ENCODE results near the gene NEDD4L. TPM values are rescaled to one million over a fixed set of nuclear protein-coding genes. Genes with fewer than 3 reads are reported as not detected.

Gene NEDD4L
- total RNA-seq, 1 experiment from 2014 or later: 42.9 TPM

DNA sequence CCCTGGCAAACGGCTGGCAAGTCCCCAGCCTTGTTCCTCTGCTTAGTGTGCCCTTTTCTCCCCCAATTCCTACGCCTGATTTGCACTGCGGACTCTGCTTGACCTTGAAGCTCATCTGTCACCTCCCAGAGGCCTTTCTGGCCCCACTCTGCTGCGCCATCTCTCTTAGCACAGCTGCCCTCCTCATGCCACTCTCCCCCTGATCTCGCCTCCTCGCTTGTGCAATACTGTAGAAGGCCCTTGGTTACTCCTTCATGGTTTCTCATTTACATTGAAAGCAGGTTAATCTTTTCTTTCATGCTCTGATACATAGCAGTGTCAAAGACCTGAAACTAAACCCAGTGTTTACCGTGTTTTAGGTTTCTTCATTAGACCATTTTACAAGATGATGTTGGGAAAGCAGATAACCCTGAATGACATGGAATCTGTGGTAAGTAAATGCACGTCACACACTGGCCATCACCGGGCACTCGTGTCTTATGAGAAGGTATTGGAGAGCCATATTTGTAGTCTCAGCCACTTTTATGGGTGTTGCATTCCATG is 326.1 kb downstream of the NEDD4L start:
- BruUV-seq (replicated peaks): no TSS peak
- DNase-seq (ENCODE audit: low read depth, low spot score): no peak
- H3K9me3 ChIP-seq (ENCODE audit: control insufficient read depth, insufficient read depth, low read depth, low read length): no peaks in the 10 kb centered on the region
- intact Hi-C loops (cut with micrococcal nuclease; ENCODE audit: unreplicated experiment) (no loop called here), in situ Hi-C loops (cut with HindIII; ENCODE audit: low pct_unique_long_range_greater_than_20kb, low sequenced_read_pairs) (no loop called here)
- H3K27ac ChIP-seq (ENCODE audit: low read length): no peak overlapping the region
- H3K27me3 ChIP-seq (ENCODE audit: control insufficient read depth, insufficient read depth, low read length): no peaks in the 10 kb centered on the region
- no peak for TF ChIP-seq TCF7L2 (IDR thresholded peaks at IDR 0.05; ENCODE audit: low read depth, low read length)
- no peak for TF ChIP-seq POLR2AphosphoS5 (IDR thresholded peaks at IDR 0.05; ENCODE audit: low read depth, low read length)
- TF ChIP-seq REST (IDR thresholded peaks at IDR 0.05; ENCODE audit: insufficient read depth in 1 of 2, low read depth in 2 of 2, low read length in 1 of 2): no peak
- TF ChIP-seq SIN3A (IDR thresholded peaks at IDR 0.05; ENCODE audit: borderline replicate concordance, insufficient read depth, low read depth, low read length): no peak
- TF ChIP-seq, protein P1, sequence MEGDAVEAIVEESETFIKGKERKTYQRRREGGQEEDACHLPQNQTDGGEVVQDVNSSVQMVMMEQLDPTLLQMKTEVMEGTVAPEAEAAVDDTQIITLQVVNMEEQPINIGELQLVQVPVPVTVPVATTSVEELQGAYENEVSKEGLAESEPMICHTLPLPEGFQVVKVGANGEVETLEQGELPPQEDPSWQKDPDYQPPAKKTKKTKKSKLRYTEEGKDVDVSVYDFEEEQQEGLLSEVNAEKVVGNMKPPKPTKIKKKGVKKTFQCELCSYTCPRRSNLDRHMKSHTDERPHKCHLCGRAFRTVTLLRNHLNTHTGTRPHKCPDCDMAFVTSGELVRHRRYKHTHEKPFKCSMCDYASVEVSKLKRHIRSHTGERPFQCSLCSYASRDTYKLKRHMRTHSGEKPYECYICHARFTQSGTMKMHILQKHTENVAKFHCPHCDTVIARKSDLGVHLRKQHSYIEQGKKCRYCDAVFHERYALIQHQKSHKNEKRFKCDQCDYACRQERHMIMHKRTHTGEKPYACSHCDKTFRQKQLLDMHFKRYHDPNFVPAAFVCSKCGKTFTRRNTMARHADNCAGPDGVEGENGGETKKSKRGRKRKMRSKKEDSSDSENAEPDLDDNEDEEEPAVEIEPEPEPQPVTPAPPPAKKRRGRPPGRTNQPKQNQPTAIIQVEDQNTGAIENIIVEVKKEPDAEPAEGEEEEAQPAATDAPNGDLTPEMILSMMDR (IDR thresholded peaks at IDR 0.05): no peak
- CTCF ChIA-PET: no interaction called here
- no peak for ATAC-seq
- no peak overlapping the region for H3K4me3 ChIP-seq (ENCODE audit: low read depth in 2 of 2, low read length in 2 of 2)
- peaks cover 4% of the 10 kb centered on the region; the same call in 1 of the 2 replicates for H3K36me3 ChIP-seq (ENCODE audit: control insufficient read depth, insufficient read depth, low read length)
- no peaks in the 10 kb centered on the region for H3K4me1 ChIP-seq (ENCODE audit: control insufficient read depth, insufficient read depth, low read length)
- POLR2A ChIA-PET: no interaction called here

- ChIA-PET POLR2A (no interaction called here), CTCF (interaction anchor here (0.7 kb wide), 1 partner anchor 162 kb away, joined by 5 read pairs; no protein-coding TSS in a partner anchor)
- TF ChIP-seq, protein P1 (IDR thresholded peaks at IDR 0.05): no peak
- no peak for TF ChIP-seq TCF7L2 (IDR thresholded peaks at IDR 0.05; ENCODE audit: low read depth, low read length)
- no peak for TF ChIP-seq POLR2AphosphoS5 (IDR thresholded peaks at IDR 0.05; ENCODE audit: low read depth, low read length)
- no peak for TF ChIP-seq REST (IDR thresholded peaks at IDR 0.05; ENCODE audit: insufficient read depth in 1 of 2, low read depth in 2 of 2, low read length in 1 of 2)
- TF ChIP-seq SIN3A (IDR thresholded peaks at IDR 0.05; ENCODE audit: borderline replicate concordance, insufficient read depth, low read depth, low read length): no peak
- no peaks in the 10 kb centered on the region for H3K4me1 ChIP-seq (ENCODE audit: control insufficient read depth, insufficient read depth, low read length)
- DNase-seq (ENCODE audit: low read depth, low spot score) (no peak), ATAC-seq (no peak)
- no TSS peak for BruUV-seq (replicated peaks)
- peaks cover 4% of the 10 kb centered on the region; the same call in 1 of the 2 replicates for H3K36me3 ChIP-seq (ENCODE audit: control insufficient read depth, insufficient read depth, low read length)
- no peaks in the 10 kb centered on the region for H3K27me3 ChIP-seq (ENCODE audit: control insufficient read depth, insufficient read depth, low read length)
- no peak overlapping the region for H3K27ac ChIP-seq (ENCODE audit: low read length)
- H3K9me3 ChIP-seq (ENCODE audit: control insufficient read depth, insufficient read depth, low read depth, low read length): no peaks in the 10 kb centered on the region
- in situ Hi-C loops (cut with HindIII; ENCODE audit: low pct_unique_long_range_greater_than_20kb, low sequenced_read_pairs) (no loop called here), intact Hi-C loops (cut with micrococcal nuclease; ENCODE audit: unreplicated experiment) (no loop called here)
- H3K4me3 ChIP-seq (ENCODE audit: low read depth in 2 of 2, low read length in 2 of 2): no peak overlapping the region
Measured at GRCh38 chr18:58370612-58371011, 326.6 kb downstream of the NEDD4L start.
